ENCODE measurements around the gene MYO5A.

MYO5A gene

DNA sequence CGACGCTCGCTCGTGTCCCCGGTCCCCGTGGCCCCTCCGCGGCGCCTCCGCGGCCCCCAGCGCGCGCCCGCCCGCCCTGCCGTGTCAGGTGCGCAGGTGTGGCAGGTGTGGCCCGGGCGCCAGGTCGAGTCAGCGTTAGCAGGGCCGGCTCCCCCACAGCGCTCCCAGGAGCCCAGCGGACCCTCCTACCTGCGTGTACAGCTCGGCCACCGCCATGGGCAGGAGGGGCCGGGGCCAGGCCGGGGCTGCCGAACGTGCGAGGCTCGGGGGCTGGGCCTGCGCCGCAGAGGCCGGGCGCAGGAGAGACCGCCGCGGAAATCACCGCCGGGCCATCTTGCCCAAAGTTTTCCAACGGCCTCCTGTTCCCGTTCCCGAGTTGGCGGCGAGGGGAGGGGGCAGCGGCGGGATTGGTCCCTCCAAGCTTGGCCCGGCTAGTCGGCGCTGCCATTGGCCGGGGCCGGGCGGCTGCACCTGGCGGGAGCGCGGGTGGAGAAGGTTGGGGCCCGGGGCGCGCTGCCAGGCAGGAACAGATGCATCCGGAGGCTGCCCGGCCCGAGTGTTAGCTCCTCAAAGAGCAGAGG is 233.2 kb downstream of the MYO5A start, which contains the start of gene MYO5C:
MYO5C (minus strand) TSS at position 384 of the 581 bp plus-strand sequence; CDS start at position 216, 168 bp downstream.
- no peak within 1 kb of the TSS for H3K27ac ChIP-seq (replicated peaks)
- DNase-seq (ENCODE audit: low read depth in 1 of 2, low spot score in 1 of 2), result no peak
- H3K4me3 ChIP-seq (replicated peaks; ENCODE audit: insufficient read depth, low read length), result peak within 1 kb of the TSS; percentile 33
- no peak for TF ChIP-seq SPI1 (IDR thresholded peaks at IDR 0.05; ENCODE audit: borderline replicate concordance, low read depth)
- TF ChIP-seq, protein P1, sequence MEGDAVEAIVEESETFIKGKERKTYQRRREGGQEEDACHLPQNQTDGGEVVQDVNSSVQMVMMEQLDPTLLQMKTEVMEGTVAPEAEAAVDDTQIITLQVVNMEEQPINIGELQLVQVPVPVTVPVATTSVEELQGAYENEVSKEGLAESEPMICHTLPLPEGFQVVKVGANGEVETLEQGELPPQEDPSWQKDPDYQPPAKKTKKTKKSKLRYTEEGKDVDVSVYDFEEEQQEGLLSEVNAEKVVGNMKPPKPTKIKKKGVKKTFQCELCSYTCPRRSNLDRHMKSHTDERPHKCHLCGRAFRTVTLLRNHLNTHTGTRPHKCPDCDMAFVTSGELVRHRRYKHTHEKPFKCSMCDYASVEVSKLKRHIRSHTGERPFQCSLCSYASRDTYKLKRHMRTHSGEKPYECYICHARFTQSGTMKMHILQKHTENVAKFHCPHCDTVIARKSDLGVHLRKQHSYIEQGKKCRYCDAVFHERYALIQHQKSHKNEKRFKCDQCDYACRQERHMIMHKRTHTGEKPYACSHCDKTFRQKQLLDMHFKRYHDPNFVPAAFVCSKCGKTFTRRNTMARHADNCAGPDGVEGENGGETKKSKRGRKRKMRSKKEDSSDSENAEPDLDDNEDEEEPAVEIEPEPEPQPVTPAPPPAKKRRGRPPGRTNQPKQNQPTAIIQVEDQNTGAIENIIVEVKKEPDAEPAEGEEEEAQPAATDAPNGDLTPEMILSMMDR (IDR thresholded peaks at IDR 0.05; ENCODE audit: insufficient read depth, low read length), result no peak
- TF ChIP-seq POLR2AphosphoS5 (IDR thresholded peaks at IDR 0.05; ENCODE audit: low read depth), result no peak
- no peak for TF ChIP-seq GABPA (IDR thresholded peaks at IDR 0.05; ENCODE audit: low read depth)
- TF ChIP-seq, protein P2, sequence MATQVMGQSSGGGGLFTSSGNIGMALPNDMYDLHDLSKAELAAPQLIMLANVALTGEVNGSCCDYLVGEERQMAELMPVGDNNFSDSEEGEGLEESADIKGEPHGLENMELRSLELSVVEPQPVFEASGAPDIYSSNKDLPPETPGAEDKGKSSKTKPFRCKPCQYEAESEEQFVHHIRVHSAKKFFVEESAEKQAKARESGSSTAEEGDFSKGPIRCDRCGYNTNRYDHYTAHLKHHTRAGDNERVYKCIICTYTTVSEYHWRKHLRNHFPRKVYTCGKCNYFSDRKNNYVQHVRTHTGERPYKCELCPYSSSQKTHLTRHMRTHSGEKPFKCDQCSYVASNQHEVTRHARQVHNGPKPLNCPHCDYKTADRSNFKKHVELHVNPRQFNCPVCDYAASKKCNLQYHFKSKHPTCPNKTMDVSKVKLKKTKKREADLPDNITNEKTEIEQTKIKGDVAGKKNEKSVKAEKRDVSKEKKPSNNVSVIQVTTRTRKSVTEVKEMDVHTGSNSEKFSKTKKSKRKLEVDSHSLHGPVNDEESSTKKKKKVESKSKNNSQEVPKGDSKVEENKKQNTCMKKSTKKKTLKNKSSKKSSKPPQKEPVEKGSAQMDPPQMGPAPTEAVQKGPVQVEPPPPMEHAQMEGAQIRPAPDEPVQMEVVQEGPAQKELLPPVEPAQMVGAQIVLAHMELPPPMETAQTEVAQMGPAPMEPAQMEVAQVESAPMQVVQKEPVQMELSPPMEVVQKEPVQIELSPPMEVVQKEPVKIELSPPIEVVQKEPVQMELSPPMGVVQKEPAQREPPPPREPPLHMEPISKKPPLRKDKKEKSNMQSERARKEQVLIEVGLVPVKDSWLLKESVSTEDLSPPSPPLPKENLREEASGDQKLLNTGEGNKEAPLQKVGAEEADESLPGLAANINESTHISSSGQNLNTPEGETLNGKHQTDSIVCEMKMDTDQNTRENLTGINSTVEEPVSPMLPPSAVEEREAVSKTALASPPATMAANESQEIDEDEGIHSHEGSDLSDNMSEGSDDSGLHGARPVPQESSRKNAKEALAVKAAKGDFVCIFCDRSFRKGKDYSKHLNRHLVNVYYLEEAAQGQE (IDR thresholded peaks at IDR 0.05; ENCODE audit: insufficient replicate concordance, low read depth), result no peak
- H3K27me3 ChIP-seq (ENCODE audit: insufficient read depth, poor library complexity, severe bottlenecking), result peaks cover 18% of the 10 kb centered on the region

DNA sequence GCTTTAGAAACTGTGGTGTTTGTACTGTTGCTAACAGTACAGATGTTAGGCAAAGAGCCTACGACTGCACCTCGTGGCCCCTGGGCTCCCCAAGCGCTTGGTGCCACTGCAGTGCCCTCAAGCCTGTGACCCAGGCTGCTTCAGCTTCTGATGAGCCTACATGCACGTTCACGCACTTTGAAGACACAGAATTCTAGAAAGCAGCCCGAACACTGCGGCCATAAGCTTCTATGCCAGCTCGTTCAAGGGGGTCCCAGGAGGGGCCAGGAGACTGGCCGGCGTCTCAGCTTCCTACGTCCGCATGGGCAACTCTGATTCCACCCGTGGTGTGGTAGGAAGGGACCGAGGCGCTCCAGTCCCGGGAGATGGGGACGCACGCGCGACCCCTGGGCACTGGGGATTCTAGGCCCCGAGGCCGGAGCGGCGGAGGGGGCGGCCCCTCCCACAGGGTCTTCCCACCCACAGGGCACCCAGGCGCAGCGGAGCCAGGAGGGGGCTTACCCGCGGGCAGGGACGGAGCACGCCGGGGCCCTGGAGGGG is 233.7 kb downstream of the MYO5A start:
- no peak overlapping the region for H3K27ac ChIP-seq (replicated peaks)
- peak overlapping the region; percentile 33; the same call in 1 of the 2 replicates for H3K4me3 ChIP-seq (replicated peaks; ENCODE audit: insufficient read depth, low read length)
- no peak for TF ChIP-seq POLR2AphosphoS5 (IDR thresholded peaks at IDR 0.05; ENCODE audit: low read depth)
- TF ChIP-seq, protein P2 (IDR thresholded peaks at IDR 0.05; ENCODE audit: insufficient replicate concordance, low read depth), result no peak
- DNase-seq (ENCODE audit: low read depth in 1 of 2, low spot score in 1 of 2), result no peak
- H3K27me3 ChIP-seq (ENCODE audit: insufficient read depth, poor library complexity, severe bottlenecking), result peaks cover 18% of the 10 kb centered on the region

DNA sequence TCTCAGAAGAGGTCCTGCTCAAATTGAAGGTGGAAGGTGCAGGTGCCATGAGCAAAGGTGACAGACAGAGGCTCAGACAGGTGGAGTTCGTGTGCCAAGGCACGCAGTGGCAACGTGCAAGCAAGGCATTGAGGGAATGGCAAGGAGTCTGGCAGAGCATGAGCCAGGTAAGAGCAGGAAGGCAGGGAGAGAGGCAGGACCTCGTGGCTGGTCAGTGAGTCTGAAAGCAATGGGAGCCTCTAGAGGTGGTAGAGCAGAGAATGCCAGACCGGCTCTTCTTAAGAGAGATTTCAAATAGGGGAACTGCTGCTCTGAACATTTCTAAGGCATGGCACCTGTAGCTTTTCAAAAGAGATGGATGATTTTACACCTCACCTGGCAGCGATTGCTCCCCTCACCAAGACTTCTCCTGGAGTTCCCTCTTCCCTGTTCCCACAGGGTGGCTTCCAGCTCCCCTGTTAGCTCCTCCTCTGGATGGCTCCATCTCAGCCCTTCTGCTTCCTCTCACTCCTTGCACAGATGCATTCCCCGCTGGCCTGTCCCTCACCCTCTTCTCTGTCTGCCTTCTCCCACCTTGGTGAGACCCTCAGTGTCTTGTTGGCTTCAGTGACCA is 235.8 kb downstream of the MYO5A start:
- H3K4me3 ChIP-seq (replicated peaks; ENCODE audit: insufficient read depth, low read length), result no peak overlapping the region
- no peak for DNase-seq (ENCODE audit: low read depth in 1 of 2, low spot score in 1 of 2)
- TF ChIP-seq GABPA (IDR thresholded peaks at IDR 0.05; ENCODE audit: low read depth), result no peak
- TF ChIP-seq SPI1 (IDR thresholded peaks at IDR 0.05; ENCODE audit: borderline replicate concordance, low read depth), result peak; percentile 57; the same call in 1 of the 2 replicates
- TF ChIP-seq, protein P2 (IDR thresholded peaks at IDR 0.05; ENCODE audit: insufficient replicate concordance, low read depth), result no peak
- TF ChIP-seq POLR2AphosphoS5 (IDR thresholded peaks at IDR 0.05; ENCODE audit: low read depth), result no peak
- TF ChIP-seq, protein P1 (IDR thresholded peaks at IDR 0.05; ENCODE audit: insufficient read depth, low read length), result no peak
- no peak overlapping the region for H3K27ac ChIP-seq (replicated peaks)
- peaks cover 18% of the 10 kb centered on the region for H3K27me3 ChIP-seq (ENCODE audit: insufficient read depth, poor library complexity, severe bottlenecking)
